ENCODE results near the gene DLG2. TPM values are rescaled to one million over a fixed set of nuclear protein-coding genes. Genes with fewer than 3 reads are reported as not detected.

The DLG2 gene
- polyA plus RNA-seq, 3 donors: 0.24 to 0.39 TPM; not detected in 1

GRCh38 chr11:84089072-84090057 lies 1537.8 kb downstream of the DLG2 start:
- Histone ChIP-seq H3K4me2 (replicated peaks; ENCODE audit: extremely low read depth, low read length, poor library complexity, severe bottlenecking) (no peak overlapping the region), H3K9me3 (replicated peaks in 1 of 2; ENCODE audit: control insufficient read depth in 1 of 2, insufficient read depth in 1 of 2, low read length in 2 of 2) (no peaks in the 10 kb centered on the region), H3K4me3 (replicated peaks in 1 of 3; ENCODE audit: low read depth in 2 of 3, low read length in 3 of 3) (no peak overlapping the region), H3K4me1 (ENCODE audit: control insufficient read depth in 1 of 2, insufficient read depth in 2 of 2, low read length in 2 of 2) (no peaks in the 10 kb centered on the region), H3K27me3 (ENCODE audit: control insufficient read depth in 2 of 2, insufficient read depth in 2 of 2, low read length in 2 of 2) (no peaks in the 10 kb centered on the region), H2AFZ (ENCODE audit: insufficient read depth, low read depth, low read length, poor library complexity, severe bottlenecking) (no peak overlapping the region), H3K79me2 (ENCODE audit: insufficient read depth, low read length) (no peaks in the 10 kb centered on the region), H3K27ac (ENCODE audit: low read depth in 1 of 2, low read length in 2 of 2) (no peak overlapping the region), H4K20me1 (ENCODE audit: insufficient read depth, low read length) (no peaks in the 10 kb centered on the region), H3K9ac (ENCODE audit: insufficient read depth, low read length, poor library complexity, severe bottlenecking) (no peak overlapping the region), H3K36me3 (replicated peaks in 1 of 2; ENCODE audit: control insufficient read depth in 1 of 2, insufficient read depth in 2 of 2, low read length in 2 of 2) (no peaks in the 10 kb centered on the region)
- no peak for TF ChIP-seq CTCF (IDR thresholded peaks at IDR 0.05)
- no peaks in the 10 kb centered on the region for H3K36me3 Mint-ChIP-seq
- H3K27me3 Mint-ChIP-seq (ENCODE audit: low read depth in 3 of 3): peaks cover 0 to 3% (median 0%) of the 10 kb centered on the region in 3 donors
- H3K27ac Mint-ChIP-seq: no peak overlapping the region
- no peak overlapping the region for H3K4me3 Mint-ChIP-seq
- no peak for DNase-seq
- peaks cover 0 to 10% (median 2%) of the 10 kb centered on the region in 7 donors for H3K9me3 Mint-ChIP-seq
- no peaks in the 10 kb centered on the region for H3K4me1 Mint-ChIP-seq
- intact Hi-C loops (cut with micrococcal nuclease): no loop called here
- WGBS (ENCODE audit: insufficient coverage): no CpG with 5 or more reads among the region's 5 CpGs

- H3K9me3 ChIP-seq (replicated peaks in 1 of 2; ENCODE audit: control insufficient read depth in 1 of 2, insufficient read depth in 1 of 2, low read length in 2 of 2): no peaks in the 10 kb centered on the region
- Mint-ChIP-seq H3K36me3 (no peaks in the 10 kb centered on the region), H3K4me1 (no peaks in the 10 kb centered on the region), H3K9me3 (peaks cover 0 to 8% (median 2%) of the 10 kb centered on the region in 7 donors), H3K4me3 (no peak overlapping the region), H3K27ac (no peak overlapping the region), H3K27me3 (ENCODE audit: low read depth in 3 of 3) (peaks cover 0 to 2% (median 0%) of the 10 kb centered on the region in 3 donors)
- H4K20me1 ChIP-seq (ENCODE audit: insufficient read depth, low read length): no peaks in the 10 kb centered on the region
- DNase-seq: no peak
- H3K79me2 ChIP-seq (ENCODE audit: insufficient read depth, low read length): no peaks in the 10 kb centered on the region
- no peak overlapping the region for H3K27ac ChIP-seq (ENCODE audit: low read depth in 1 of 2, low read length in 2 of 2)
- H3K4me1 ChIP-seq (ENCODE audit: control insufficient read depth in 1 of 2, insufficient read depth in 2 of 2, low read length in 2 of 2): no peaks in the 10 kb centered on the region
- no peaks in the 10 kb centered on the region for H3K36me3 ChIP-seq (replicated peaks in 1 of 2; ENCODE audit: control insufficient read depth in 1 of 2, insufficient read depth in 2 of 2, low read length in 2 of 2)
- WGBS (ENCODE audit: insufficient coverage): 80% methylated on average over 1 of the region's 2 CpGs
- no peaks in the 10 kb centered on the region for H3K27me3 ChIP-seq (ENCODE audit: control insufficient read depth in 2 of 2, insufficient read depth in 2 of 2, low read length in 2 of 2)
- no peak overlapping the region for H3K4me2 ChIP-seq (replicated peaks; ENCODE audit: extremely low read depth, low read length, poor library complexity, severe bottlenecking)
- H3K9ac ChIP-seq (ENCODE audit: insufficient read depth, low read length, poor library complexity, severe bottlenecking): no peak overlapping the region
- intact Hi-C loops (cut with micrococcal nuclease): no loop called here
- H3K4me3 ChIP-seq (replicated peaks in 1 of 3; ENCODE audit: low read depth in 2 of 3, low read length in 3 of 3): no peak overlapping the region
- H2AFZ ChIP-seq (ENCODE audit: insufficient read depth, low read depth, low read length, poor library complexity, severe bottlenecking): no peak overlapping the region
- TF ChIP-seq CTCF (IDR thresholded peaks at IDR 0.05): no peak
Observed at GRCh38 chr11:84071851-84072250, 1555.3 kb downstream of the DLG2 start.

Data from CD14-positive monocyte (primary cell).